IMR-90 (cell line): Measurements from ENCODE around the gene IL3RA. TPM values are rescaled to one million over a fixed set of nuclear protein-coding genes. Genes with fewer than 3 reads are reported as not detected.

Experiments used
- ATAC-seq: fragments of 200-7000 bp; cut with Tn5 transposase; 2 replicates; pipeline ENCODE4 v1.9.1; 2020; ENCODE audit warnings: low read depth, mild to moderate bottlenecking, moderate library complexity
- BruUV-seq: library from RNA; stranded (reverse); fragments of 400-500 nt; replicated peaks from 2 replicates; lab custom pipeline; 2021; lab: Mats Ljungman, UMichigan
- CTCF ChIA-PET: fragments of 300-600 bp; formaldehyde crosslinking; extraction: SDS; loops from one replicate; lab custom pipeline; 2021; ENCODE audit warnings: antibody characterized with exemption; lab: Yijun Ruan, JAX
- POLR2A ChIA-PET: fragments of 300-600 bp; sonication (Branson Sonifier 250); formaldehyde crosslinking; loops from one replicate; lab custom pipeline; 2022; ENCODE audit warnings: antibody characterized with exemption; ENCODE audit not compliant: unreplicated experiment; lab: Charles Lee
- DNase-seq: peaks from one replicate; pipeline ENCODE4 v3.0.0; 2013
- H2AFZ ChIP-seq: replicated peaks from 2 replicates; pipeline ENCODE3; 2013; ENCODE audit warnings: low read length, mild to moderate bottlenecking; ENCODE audit not compliant: poor library complexity
- H2AK5ac ChIP-seq: 2 replicates; pipeline ENCODE4 v1.6.1; 2013; ENCODE audit warnings: low read depth, low read length, inconsistent platforms
- H2AK9ac ChIP-seq: replicated peaks from 2 replicates; pipeline ENCODE3; 2013; ENCODE audit warnings: mild to moderate bottlenecking, low read depth, low read length, moderate library complexity; ENCODE audit not compliant: poor library complexity
- H2BK120ac ChIP-seq: 2 replicates; pipeline ENCODE4 v1.6.1; 2013; ENCODE audit warnings: low read depth, low read length, inconsistent platforms
- H2BK15ac ChIP-seq: 3 replicates; pipeline ENCODE4 v1.6.1; 2013; ENCODE audit warnings: low read depth, low read length, inconsistent platforms
- H2BK20ac ChIP-seq: 2 replicates; pipeline ENCODE4 v1.6.1; 2013; ENCODE audit warnings: low read depth, mild to moderate bottlenecking, inconsistent platforms, low read length, moderate library complexity
- H2BK5ac ChIP-seq: 2 replicates; pipeline ENCODE4 v1.6.1; 2013; ENCODE audit warnings: mild to moderate bottlenecking, low read depth, low read length, inconsistent platforms; ENCODE audit not compliant: poor library complexity, severe bottlenecking
- H3K14ac ChIP-seq: replicated peaks from 2 replicates; pipeline ENCODE4 v1.6.1; 2013; ENCODE audit warnings: low read depth, low read length, inconsistent platforms
- H3K18ac ChIP-seq: 2 replicates; pipeline ENCODE4 v1.6.1; 2013; ENCODE audit warnings: low read depth, low read length, control low read depth
- H3K23ac ChIP-seq: 2 replicates; pipeline ENCODE4 v1.6.1; 2013; ENCODE audit warnings: low read depth, low read length, inconsistent platforms
- H3K27ac ChIP-seq: 2 replicates; pipeline ENCODE4 v1.5.1; 2013; ENCODE audit warnings: mild to moderate bottlenecking, control low read depth, low read length; ENCODE audit not compliant: insufficient read depth
- H3K27me3 ChIP-seq: 2 replicates; pipeline ENCODE4 v1.6.1; 2013; ENCODE audit warnings: low read length; ENCODE audit not compliant: control insufficient read depth, insufficient read depth
- H3K36me3 ChIP-seq: 2 replicates; pipeline ENCODE4 v1.6.1; 2013; ENCODE audit warnings: low read length, mixed read lengths; ENCODE audit not compliant: control insufficient read depth, insufficient read depth
- H3K4ac ChIP-seq: 2 replicates; pipeline ENCODE4 v1.6.1; 2013; ENCODE audit warnings: low read depth, low read length, inconsistent platforms
- H3K4me1 ChIP-seq: 2 replicates; pipeline ENCODE4 v1.6.1; 2013; ENCODE audit warnings: low read length, mixed read lengths; ENCODE audit not compliant: control insufficient read depth, insufficient read depth
- H3K4me2 ChIP-seq: 2 replicates; pipeline ENCODE4 v1.6.1; 2013; ENCODE audit warnings: low read depth, mild to moderate bottlenecking, control low read depth, low read length, moderate library complexity
- H3K4me3 ChIP-seq: 2 replicates; pipeline ENCODE4 v1.5.1; 2013; ENCODE audit warnings: low read depth, mild to moderate bottlenecking, control low read depth, low read length, moderate library complexity; ENCODE audit not compliant: insufficient read depth
- H3K56ac ChIP-seq: 2 replicates; pipeline ENCODE4 v1.6.1; 2013; ENCODE audit warnings: low read length, inconsistent platforms; ENCODE audit not compliant: insufficient read depth; ENCODE audit errors: extremely low read depth
- H3K79me1 ChIP-seq, 2 experiments: 2 replicates each; pipeline ENCODE4 v1.6.1; 2013; ENCODE audit warnings: low read length in 2 of 2, inconsistent platforms in 1 of 2, low read depth in 1 of 2
- H3K9ac ChIP-seq: 2 replicates; pipeline ENCODE4 v1.6.1; 2013; ENCODE audit warnings: low read depth, low read length, control low read depth
- H3K9me1 ChIP-seq: 2 replicates; pipeline ENCODE4 v1.6.1; 2013; ENCODE audit warnings: low read length, inconsistent platforms; ENCODE audit not compliant: insufficient read depth
- H3K9me3 ChIP-seq: 2 replicates; pipeline ENCODE4 v1.6.1; 2013; ENCODE audit warnings: low read length; ENCODE audit not compliant: control insufficient read depth, insufficient read depth
- H4K20me1 ChIP-seq: 2 replicates; pipeline ENCODE4 v1.6.1; 2013; ENCODE audit warnings: low read length, inconsistent platforms; ENCODE audit not compliant: insufficient read depth
- H4K5ac ChIP-seq: 2 replicates; pipeline ENCODE4 v1.6.1; 2013; ENCODE audit warnings: mild to moderate bottlenecking, low read depth, low read length, control low read depth
- H4K8ac ChIP-seq, 2 experiments: 2 replicates each; pipeline ENCODE4 v1.6.1; 2013; ENCODE audit warnings: low read depth in 2 of 2, low read length in 2 of 2, control low read depth in 1 of 2, inconsistent platforms in 1 of 2
- H4K91ac ChIP-seq: 2 replicates; pipeline ENCODE4 v1.6.1; 2013; ENCODE audit warnings: low read depth, low read length, inconsistent platforms; ENCODE audit not compliant: insufficient read depth
- BHLHE40 ChIP-seq: fragments of 150-350 bp; IDR thresholded peaks from 2 replicates; pipeline ENCODE4 v1.6.1; 2016; ENCODE audit warnings: mild to moderate bottlenecking, low read depth, low read length
- CEBPB ChIP-seq: IDR thresholded peaks from 2 replicates; pipeline ENCODE4 v1.6.1; 2012; ENCODE audit warnings: low read depth, low read length, improper control_type of control experiment
- CHD1 ChIP-seq: IDR thresholded peaks from 2 replicates; pipeline ENCODE4 v1.6.1; 2012; ENCODE audit warnings: low read depth, low read length, improper control_type of control experiment
- MAZ ChIP-seq: IDR thresholded peaks from 2 replicates; pipeline ENCODE4 v1.6.1; 2012; ENCODE audit warnings: low read depth, mild to moderate bottlenecking, low read length, improper control_type of control experiment, moderate library complexity, borderline replicate concordance
- NFE2L2 ChIP-seq: fragments of 150-350 bp; IDR thresholded peaks from 2 replicates; pipeline ENCODE4 v1.6.1; 2016; ENCODE audit warnings: low read depth, mild to moderate bottlenecking, low read length
- POLR2A ChIP-seq: IDR thresholded peaks from 2 replicates; pipeline ENCODE4 v1.6.1; 2012; ENCODE audit warnings: mild to moderate bottlenecking, low read depth, low read length
- RAD21 ChIP-seq: IDR thresholded peaks from 2 replicates; pipeline ENCODE4 v1.6.1; 2012; ENCODE audit warnings: low read length, improper control_type of control experiment
- SMC3 ChIP-seq: fragments of 150-350 bp; IDR thresholded peaks from 2 replicates; pipeline ENCODE4 v1.6.1; 2016; ENCODE audit warnings: low read depth, mild to moderate bottlenecking, antibody characterized with exemption, low read length, moderate library complexity
- WGBS, 2 experiments: methylation state at CpG; one replicate each; pipeline versions ENCODE4 v1.1.5 to v1.1.7; 2013; ENCODE audit warnings: missing lambda C conversion rate in 2 of 2; ENCODE audit not compliant: insufficient read length in 1 of 2; ENCODE audit errors: extremely low coverage in 2 of 2; 5-methylcytosine and 5-hydroxymethylcytosine counted together
- dilution Hi-C: fragments of 300-500 bp; cut with HindIII; formaldehyde crosslinking; loops from one replicate; pipeline ENCODE4 v1.14.3; 2018; ENCODE audit warnings: low sequenced_read_pairs; ENCODE audit not compliant: unreplicated experiment
- in situ Hi-C: fragments of 300-500 bp; cut with MboI; formaldehyde crosslinking; loops from 3 replicates; pipeline ENCODE4 v1.14.3; 2019; ENCODE audit warnings: low sequenced_read_pairs, inconsistent platforms, mixed read lengths
- intact Hi-C: fragments of 100-400 bp; cut with micrococcal nuclease; formaldehyde crosslinking; loops from 2 replicates; pipeline ENCODE4 v1.10.0; 2022
- polyA plus RNA-seq, 3 experiments: library from polyadenylated mRNA; depleted of rRNA; stranded (reverse); fragments of >200 nt; gene quantifications; 2 replicates each; pipeline ENCODE4 v1.2.3, GENCODE V29; 2012; ENCODE audit warnings: low replicate concordance in 1 of 3
- total RNA-seq: library from RNA; depleted of rRNA; stranded (reverse); fragments of >200 nt; gene quantifications from 2 replicates; pipeline ENCODE4 v1.2.3, GENCODE V29; 2012
- TF ChIP-seq, protein P1 (sequence below): fragments of 150-350 bp; IDR thresholded peaks from 2 replicates; pipeline ENCODE4 v1.6.1; 2017; ENCODE audit warnings: mild to moderate bottlenecking, antibody characterized with exemption, low read length, low read depth
- TF ChIP-seq, protein P2 (sequence below): fragments of 150-350 bp; IDR thresholded peaks from 2 replicates; pipeline ENCODE4 v1.6.1; 2016; ENCODE audit warnings: low read depth, mild to moderate bottlenecking, low read length, moderate library complexity, borderline replicate concordance

The IL3RA gene
- total and polyA plus RNA-seq, 2 of the 4 experiments (the other 2 are of a cell fraction), result not detected

GRCh38 chrX:1422135-1422465 is 85.5 kb downstream of the IL3RA start:
- TF ChIP-seq MAZ, result no peak
- TF ChIP-seq CEBPB, result no peak
- TF ChIP-seq BHLHE40, result no peak
- no peak for TF ChIP-seq NFE2L2
- no peak for TF ChIP-seq SMC3
- no peak for TF ChIP-seq RAD21
- TF ChIP-seq, protein P1, sequence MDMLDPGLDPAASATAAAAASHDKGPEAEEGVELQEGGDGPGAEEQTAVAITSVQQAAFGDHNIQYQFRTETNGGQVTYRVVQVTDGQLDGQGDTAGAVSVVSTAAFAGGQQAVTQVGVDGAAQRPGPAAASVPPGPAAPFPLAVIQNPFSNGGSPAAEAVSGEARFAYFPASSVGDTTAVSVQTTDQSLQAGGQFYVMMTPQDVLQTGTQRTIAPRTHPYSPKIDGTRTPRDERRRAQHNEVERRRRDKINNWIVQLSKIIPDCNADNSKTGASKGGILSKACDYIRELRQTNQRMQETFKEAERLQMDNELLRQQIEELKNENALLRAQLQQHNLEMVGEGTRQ, result no peak
- TF ChIP-seq POLR2A, result no peak
- TF ChIP-seq, protein P2, sequence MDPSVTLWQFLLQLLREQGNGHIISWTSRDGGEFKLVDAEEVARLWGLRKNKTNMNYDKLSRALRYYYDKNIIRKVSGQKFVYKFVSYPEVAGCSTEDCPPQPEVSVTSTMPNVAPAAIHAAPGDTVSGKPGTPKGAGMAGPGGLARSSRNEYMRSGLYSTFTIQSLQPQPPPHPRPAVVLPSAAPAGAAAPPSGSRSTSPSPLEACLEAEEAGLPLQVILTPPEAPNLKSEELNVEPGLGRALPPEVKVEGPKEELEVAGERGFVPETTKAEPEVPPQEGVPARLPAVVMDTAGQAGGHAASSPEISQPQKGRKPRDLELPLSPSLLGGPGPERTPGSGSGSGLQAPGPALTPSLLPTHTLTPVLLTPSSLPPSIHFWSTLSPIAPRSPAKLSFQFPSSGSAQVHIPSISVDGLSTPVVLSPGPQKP, result no peak
- no peak for TF ChIP-seq CHD1

More at GRCh38 chrX:1422135-1422465, 85.5 kb downstream of the IL3RA start:
- H4K91ac ChIP-seq, result no peak overlapping the region
- intact Hi-C loops, result no loop called here
- in situ Hi-C loops, result no loop called here
- no peak overlapping the region for H2BK20ac ChIP-seq
- dilution Hi-C loops, result no loop called here
- no peak overlapping the region for H3K4ac ChIP-seq
- ATAC-seq (no peak), DNase-seq (no peak)
- no peak overlapping the region for H2BK15ac ChIP-seq
- no peak overlapping the region for H3K27ac ChIP-seq
- H3K4me1 ChIP-seq, result no peaks in the 10 kb centered on the region
- no peak overlapping the region for H2BK5ac ChIP-seq
- H3K9ac ChIP-seq, result no peak overlapping the region
- no peak overlapping the region for H3K18ac ChIP-seq
- peak overlapping the region; percentile 24 for H2AK9ac ChIP-seq
- no peak overlapping the region for H3K14ac ChIP-seq
- BruUV-seq, result no TSS peak
- H3K9me1 ChIP-seq, result no peaks in the 10 kb centered on the region
- H3K4me2 ChIP-seq, result no peak overlapping the region
- H2BK120ac ChIP-seq, result no peak overlapping the region
- WGBS, 2 experiments, result 100% methylated on average over 1 of the region's 4 CpGs; no CpG with 5 or more reads in 1 of the 2 experiments
- CTCF ChIA-PET, result no interaction called here
- no peak overlapping the region for H2AFZ ChIP-seq
- POLR2A ChIA-PET, result no interaction called here
- H3K27me3 ChIP-seq, result no peaks in the 10 kb centered on the region
- H4K8ac ChIP-seq, result no peak overlapping the region
- H3K9me3 ChIP-seq, result peaks cover 27% of the 10 kb centered on the region
- H3K56ac ChIP-seq, result no peak overlapping the region
- H3K23ac ChIP-seq, result no peak overlapping the region
- peaks cover 62% of the 10 kb centered on the region for H3K36me3 ChIP-seq
- no peaks in the 10 kb centered on the region; a peak in 1 of 4 replicates for H3K79me1 ChIP-seq
- H2AK5ac ChIP-seq, result no peak overlapping the region
- no peaks in the 10 kb centered on the region for H4K20me1 ChIP-seq
- no peak overlapping the region for H3K4me3 ChIP-seq
- H4K5ac ChIP-seq, result no peak overlapping the region
